H1 (cell line): ENCODE data around the gene GALNT7. TPM values are rescaled to one million over a fixed set of nuclear protein-coding genes. Genes with fewer than 3 reads are reported as not detected.

Experiments used
- GTF2F1 ChIP-seq: IDR thresholded peaks from 2 replicates; pipeline ENCODE4 v1.6.1; 2012; ENCODE audit warnings: low read depth, low read length, improper control_type of control experiment, borderline replicate concordance
- KDM5A ChIP-seq: fragments of 200-600 bp; IDR thresholded peaks from 2 replicates; pipeline ENCODE4 v1.7.1; 2012; ENCODE audit warnings: mild to moderate bottlenecking, low read length, inconsistent platforms, mixed read lengths
- POLR2A ChIP-seq, 2 experiments: IDR thresholded peaks; 1 replicate in 1 of 2; 2 replicates in 1 of 2; pipeline ENCODE4 v1.6.1; 2011; ENCODE audit warnings: low read depth in 2 of 2, low read length in 2 of 2, mild to moderate bottlenecking in 2 of 2; ENCODE audit errors: control extremely low read depth in 1 of 2
- RNF2 ChIP-seq: fragments of 200-900, 300-1000 bp; sonication (generic); IDR thresholded peaks from 2 replicates; pipeline ENCODE4 v1.7.1; 2016; ENCODE audit warnings: borderline replicate concordance, low read depth, mild to moderate bottlenecking, antibody characterized with exemption, low read length; ENCODE audit not compliant: poor library complexity, severe bottlenecking; ENCODE audit errors: missing control alignments
- polyA plus RNA-seq, 7 experiments: library from polyadenylated mRNA; depleted of rRNA in 3 of 7; stranded (reverse) in 5 of 7; unstranded in 2 of 7; fragments of >200 nt in 5 of 7; fragments of 200-250 nt in 2 of 7; gene quantifications; 1 replicate in 5 of 7; 2 replicates in 1 of 7; 4 replicates in 1 of 7; pipeline versions ENCODE4 v1.2.1 to v1.2.3, GENCODE V29; 2011 to 2013; ENCODE audit warnings: missing spikeins in 2 of 7, mixed read lengths in 2 of 7
- total RNA-seq: library from RNA; stranded (reverse); fragmentation: NEBNext Ultra II Directional; extraction: Animal tissue kit (Norgen Biotek cat#: 25700); gene quantifications from 2 replicates; pipeline ENCODE4 v1.2.1, GENCODE V29; 2021

Gene GALNT7
- total and polyA plus RNA-seq, 2 of the 8 experiments (the other 6 are each of a cell fraction or from before 2014, with no cell fraction given) = 22.4 to 85.5 TPM

DNA sequence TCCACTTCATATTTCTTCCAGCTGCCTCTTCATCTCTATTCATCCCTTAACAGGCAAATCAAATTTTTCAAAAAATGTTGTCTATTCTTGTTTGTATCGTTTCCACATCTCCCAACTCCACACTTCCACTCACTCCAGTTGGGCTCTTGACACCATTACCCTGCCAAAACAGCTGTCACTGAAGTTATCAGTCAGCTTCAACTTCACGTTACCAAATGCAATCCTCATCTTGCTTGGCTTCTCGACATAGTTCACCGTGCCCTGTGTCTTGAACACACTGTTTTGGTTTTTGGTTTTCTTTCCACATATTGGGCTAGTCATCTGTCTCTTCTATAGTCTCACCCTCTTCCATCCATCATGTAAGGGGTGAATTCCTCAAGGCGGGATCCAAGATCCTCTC lies 65.2 kb downstream of the GALNT7 start (continued):
- TF ChIP-seq KDM5A = no peak
- TF ChIP-seq GTF2F1 = no peak
- no peak for TF ChIP-seq RNF2
- TF ChIP-seq POLR2A (IDR thresholded peaks at IDR 0.05; ENCODE audit: control extremely low read depth in 1 of 2, low read depth in 2 of 2, low read length in 2 of 2) = no peak
